ENCODE measurements around the gene CLDN6.

CLDN6 gene

GRCh38 chr16:2985462-2985861, 32.5 kb downstream of the CLDN6 start:
- no peak for DNase-seq

- DNase-seq = peak; percentile 63 to 74
These were observed 34.3 kb downstream of the CLDN6 start for GRCh38 chr16:2983706-2984136.

GRCh38 chr16:2982402-2982801, 35.6 kb downstream of the CLDN6 start:
- DNase-seq = no peak

GRCh38 chr16:2981899-2982250, 36.1 kb downstream of the CLDN6 start:
- no peak for DNase-seq

- DNase-seq = no peak
These were observed 36.6 kb downstream of the CLDN6 start for GRCh38 chr16:2981177-2981898.

- DNase-seq = peak; percentile 92 to 96
These were observed 37.5 kb downstream of the CLDN6 start, which contains the start of gene PKMYT1 for GRCh38 chr16:2980227-2981176. Gene PKMYT1 (minus strand): TSS chr16:2980446. CDS start chr16:2979657, 789 bp downstream.

GRCh38 chr16:2979669-2980226, 38.2 kb downstream of the CLDN6 start:
- DNase-seq = no peak

- DNase-seq = no peak
These were observed 40.5 kb downstream of the CLDN6 start for GRCh38 chr16:2977440-2977839.

- DNase-seq = no peak
These were observed 41.3 kb downstream of the CLDN6 start for GRCh38 chr16:2976673-2977072.

- no peak for DNase-seq
These were observed 41.8 kb downstream of the CLDN6 start for GRCh38 chr16:2976201-2976600.

GRCh38 chr16:2975161-2975795, 42.7 kb downstream of the CLDN6 start:
- DNase-seq = no peak

GRCh38 chr16:2974319-2975056, 43.5 kb downstream of the CLDN6 start:
- no peak for DNase-seq

- DNase-seq = no peak
These were observed 44.2 kb downstream of the CLDN6 start for GRCh38 chr16:2973605-2974318.

- DNase-seq = no peak
These were observed 44.9 kb downstream of the CLDN6 start for GRCh38 chr16:2973093-2973492.

- no peak for DNase-seq
These were observed 45.8 kb downstream of the CLDN6 start for GRCh38 chr16:2971985-2972784.

GRCh38 chr16:2971134-2971984, 46.6 kb downstream of the CLDN6 start:
- DNase-seq = no peak

- no peak for DNase-seq
These were observed 47.4 kb downstream of the CLDN6 start for GRCh38 chr16:2970563-2970962.

- DNase-seq = peak; percentile 55 to 71
These were observed 48.1 kb downstream of the CLDN6 start for GRCh38 chr16:2969545-2970521.
